Left ventricle myocardium inferior (tissue), 1 donor: ENCODE results near the gene RASAL2. TPM values are rescaled to one million over a fixed set of nuclear protein-coding genes. Genes with fewer than 3 reads are reported as not detected.

Experiments
- DNase-seq: peaks from one replicate; pipeline ENCODE4 v3.0.0-alpha.2; 2020
- H3K27ac ChIP-seq: fragments of 200-600 bp; replicated peaks from 2 replicates; pipeline ENCODE4 v1.8.0; 2021
- H3K27me3 ChIP-seq: fragments of 200-600 bp; 2 replicates; pipeline ENCODE4 v1.8.0; 2021; ENCODE audit warnings: low read depth
- H3K36me3 ChIP-seq: fragments of 200-600 bp; 2 replicates; pipeline ENCODE4 v1.8.0; 2021
- H3K4me1 ChIP-seq: fragments of 200-600 bp; 2 replicates; pipeline ENCODE4 v1.8.0; 2021
- H3K4me3 ChIP-seq: fragments of 200-600 bp; 2 replicates; pipeline ENCODE4 v1.8.0; 2021; ENCODE audit warnings: mild to moderate bottlenecking, moderate library complexity
- H3K9me3 ChIP-seq: fragments of 200-600 bp; replicated peaks from 2 replicates; pipeline ENCODE4 v1.8.0; 2021
- CTCF ChIP-seq: fragments of 200-600 bp; IDR thresholded peaks from 2 replicates; pipeline ENCODE4 v1.8.0; 2021; ENCODE audit warnings: antibody characterized with exemption, mild to moderate bottlenecking, borderline replicate concordance
- intact Hi-C: fragments of 100-400 bp; cut with micrococcal nuclease; formaldehyde crosslinking; loops from one replicate; pipeline ENCODE4 v1.11.0; 2022
- total RNA-seq: library from RNA; stranded (reverse); fragmentation: NEBNext Ultra II Directional; extraction: Animal tissue kit (Norgen Biotek cat#: 25700); gene quantifications from one replicate; pipeline ENCODE4 v1.2.1, GENCODE V29; 2021
- donor health status: DM: no; HTN: yes; CAD: no; lungs with severe emphysema.

Gene RASAL2
- total RNA-seq, 1 donor from 2014 or later = 28.3 TPM

- no peak for DNase-seq
- Histone ChIP-seq H3K27me3 (no peaks in the 10 kb centered on the region), H3K4me1 (peaks cover 23% of the 10 kb centered on the region), H3K9me3 (no peaks in the 10 kb centered on the region), H3K4me3 (no peak overlapping the region), H3K27ac (no peak overlapping the region), H3K36me3 (no peaks in the 10 kb centered on the region)
- intact Hi-C loops = no loop called here
- TF ChIP-seq CTCF = no peak
These were observed 89.9 kb downstream of the RASAL2 start for GRCh38 chr1:178183796-178184195.

- H3K27ac ChIP-seq = peak overlapping the region; percentile 37
- H3K4me1 ChIP-seq = peaks cover 53% of the 10 kb centered on the region
These were observed 94.4 kb downstream of the RASAL2 start for GRCh38 chr1:178188306-178188705.

GRCh38 chr1:178189814-178190213 is 95.9 kb downstream of the RASAL2 start:
- intact Hi-C loops = loop anchor here (10.0 kb wide), 1 partner anchor 135 kb away; no protein-coding TSS in a partner anchor
- no peaks in the 10 kb centered on the region for H3K9me3 ChIP-seq
- H3K27me3 ChIP-seq = no peaks in the 10 kb centered on the region
- peak; percentile 71 for TF ChIP-seq CTCF
- no peak for DNase-seq
- H3K36me3 ChIP-seq = no peaks in the 10 kb centered on the region
- H3K27ac ChIP-seq = no peak overlapping the region
- H3K4me1 ChIP-seq = peaks cover 53% of the 10 kb centered on the region
- no peak overlapping the region for H3K4me3 ChIP-seq

More at GRCh38 chr1:178188306-178188705, 94.4 kb downstream of the RASAL2 start:
- intact Hi-C loops = no loop called here
- Histone ChIP-seq H3K27me3 (no peaks in the 10 kb centered on the region), H3K36me3 (no peaks in the 10 kb centered on the region), H3K4me3 (peak overlapping the region; percentile 22), H3K9me3 (no peaks in the 10 kb centered on the region)
- DNase-seq = no peak
- no peak for TF ChIP-seq CTCF

- intact Hi-C loops = loop anchor here (10.0 kb wide), 1 partner anchor 136 kb away; no protein-coding TSS in a partner anchor
- Histone ChIP-seq H3K27me3 (no peaks in the 10 kb centered on the region), H3K36me3 (no peaks in the 10 kb centered on the region), H3K27ac (no peak overlapping the region), H3K9me3 (no peaks in the 10 kb centered on the region), H3K4me1 (peaks cover 53% of the 10 kb centered on the region), H3K4me3 (no peak overlapping the region)
- TF ChIP-seq CTCF = no peak
- no peak for DNase-seq
These were observed 97.0 kb downstream of the RASAL2 start for GRCh38 chr1:178190881-178191280.

GRCh38 chr1:178192686-178193085 is 98.8 kb downstream of the RASAL2 start:
- no peak for DNase-seq
- TF ChIP-seq CTCF = no peak
- peaks cover 49% of the 10 kb centered on the region for H3K4me1 ChIP-seq
- intact Hi-C loops = loop anchor here (10.0 kb wide), 1 partner anchor 138 kb away; no protein-coding TSS in a partner anchor
- H3K27me3 ChIP-seq = no peaks in the 10 kb centered on the region
- H3K36me3 ChIP-seq = no peaks in the 10 kb centered on the region
- peak overlapping the region; percentile 2 for H3K27ac ChIP-seq
- no peaks in the 10 kb centered on the region for H3K9me3 ChIP-seq
- no peak overlapping the region for H3K4me3 ChIP-seq
